GM19239 (cell line): ENCODE data around the gene ADNP.
"Not testable (repeated sequence)": the region's sequence is repeated elsewhere in the genome, so short reads cannot be mapped to it uniquely, and the experiment has no call there.

ENCODE experiments used
- DNase-seq: peaks from one replicate; pipeline ENCODE4 v3.0.0; 2011; ENCODE audit warnings: low spot score; ENCODE audit not compliant: insufficient read length
- FAIRE-seq: peaks from 2 replicates; lab custom pipeline; 2011; peaks lifted over from hg19 to GRCh38; lab: Jason Lieb, UNC

The ADNP gene

GRCh38 chr20:50909413-50909812 is 21.8 kb downstream of the ADNP start:
- no peak for FAIRE-seq

DNA sequence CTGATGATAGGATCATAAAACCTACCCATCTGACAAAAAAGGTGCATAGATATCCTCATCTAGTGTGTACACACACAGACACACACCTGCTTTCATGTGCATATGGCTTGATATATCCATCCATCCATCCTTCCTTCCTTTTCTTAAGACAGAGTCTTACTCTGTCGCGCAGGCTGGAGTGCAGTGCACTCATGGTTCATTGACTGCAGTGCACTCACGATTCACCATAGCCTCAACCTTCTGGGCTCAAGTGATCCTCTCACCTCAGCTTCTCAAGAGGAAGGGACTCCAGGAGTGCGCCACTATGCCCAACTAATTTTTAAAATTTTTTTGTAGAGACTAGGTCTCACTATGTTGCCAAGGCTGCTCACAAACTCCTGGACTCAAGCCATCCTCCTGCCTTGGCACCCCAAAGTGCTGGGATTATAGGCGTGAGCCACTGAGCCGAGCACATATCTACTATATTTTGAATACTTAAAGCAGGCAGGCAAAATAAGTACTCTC is 27.1 kb downstream of the ADNP start:
- no peak for FAIRE-seq
- no peak for DNase-seq

More at GRCh38 chr20:50909413-50909812, 21.8 kb downstream of the ADNP start:
- no peak for DNase-seq

DNA sequence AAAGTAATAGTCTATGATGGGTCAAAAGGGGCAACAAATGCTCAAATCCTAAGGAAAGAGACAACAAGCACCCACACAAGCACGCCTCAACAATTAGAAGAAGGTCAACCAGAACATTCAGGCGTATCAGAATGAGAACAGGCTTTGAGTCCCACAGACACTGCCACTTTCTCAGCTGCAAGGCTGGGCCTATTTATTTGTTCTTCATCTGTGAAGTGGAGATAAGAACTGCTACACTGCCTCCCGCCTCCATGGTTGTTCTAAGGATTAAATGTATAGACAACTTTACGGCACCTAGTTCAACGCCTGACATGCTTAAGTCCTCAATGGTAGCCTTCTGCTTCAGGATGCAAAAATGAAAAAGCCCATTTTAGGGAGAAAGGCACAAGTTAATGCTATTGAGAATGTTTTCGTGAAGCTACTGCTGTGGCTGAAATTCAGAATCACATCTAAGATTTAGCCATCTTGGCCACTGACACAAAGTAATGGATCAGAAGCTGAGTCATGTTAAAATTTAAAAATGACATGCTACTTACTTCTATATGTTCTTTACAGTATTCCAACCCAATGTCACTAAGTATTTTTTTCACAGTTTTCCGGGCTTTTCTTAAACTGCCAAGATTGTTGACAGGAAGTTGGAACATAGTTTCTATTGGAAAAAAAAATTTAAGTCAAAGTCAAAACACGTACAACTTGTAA is 27.7 kb downstream of the ADNP start:
- DNase-seq (no peak), FAIRE-seq (no peak)

GRCh38 chr20:50901301-50901700 is 29.9 kb downstream of the ADNP start:
- DNase-seq, result no peak

GRCh38 chr20:50900261-50900660 is 31.0 kb downstream of the ADNP start:
- no peak for FAIRE-seq
- no peak for DNase-seq

More at GRCh38 chr20:50901301-50901700, 29.9 kb downstream of the ADNP start:
- FAIRE-seq, result no peak

GRCh38 chr20:50898475-50898874 is 32.8 kb downstream of the ADNP start:
- no peak for DNase-seq
- no peak for FAIRE-seq

DNA sequence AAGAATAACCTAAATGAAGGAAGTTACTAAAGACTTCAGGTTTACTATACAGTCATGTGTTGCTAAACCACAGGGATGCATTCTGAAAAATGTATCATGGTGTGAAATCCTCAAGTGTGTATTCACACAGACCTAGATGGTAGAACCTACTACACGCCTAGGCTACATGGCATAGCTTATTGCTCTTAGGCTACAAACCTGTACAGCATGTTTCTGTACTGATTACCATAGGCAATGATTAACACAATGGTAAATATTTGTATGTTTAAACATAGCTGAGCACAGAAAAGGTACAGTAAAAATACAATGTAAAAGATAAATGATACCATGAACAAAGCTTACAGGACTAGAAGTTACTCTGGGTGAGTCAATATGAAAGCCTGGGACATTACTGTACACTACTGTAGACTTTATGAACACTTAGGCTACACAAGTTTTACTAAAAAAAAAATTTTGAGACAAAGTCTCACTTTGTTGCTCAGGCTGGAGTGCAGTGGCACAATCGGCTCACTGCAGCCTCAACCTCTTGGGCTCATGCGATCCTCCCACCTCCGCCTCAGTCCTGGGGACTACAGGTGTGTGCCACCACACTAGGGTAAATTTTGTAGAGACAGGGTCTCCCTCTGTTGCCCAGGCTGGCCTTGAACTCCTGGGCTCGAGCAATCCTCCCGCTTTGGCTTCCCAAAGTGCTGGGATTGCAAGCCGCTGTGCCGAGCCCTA is 36.0 kb downstream of the ADNP start:
- DNase-seq (no peak), FAIRE-seq (no peak)

DNA sequence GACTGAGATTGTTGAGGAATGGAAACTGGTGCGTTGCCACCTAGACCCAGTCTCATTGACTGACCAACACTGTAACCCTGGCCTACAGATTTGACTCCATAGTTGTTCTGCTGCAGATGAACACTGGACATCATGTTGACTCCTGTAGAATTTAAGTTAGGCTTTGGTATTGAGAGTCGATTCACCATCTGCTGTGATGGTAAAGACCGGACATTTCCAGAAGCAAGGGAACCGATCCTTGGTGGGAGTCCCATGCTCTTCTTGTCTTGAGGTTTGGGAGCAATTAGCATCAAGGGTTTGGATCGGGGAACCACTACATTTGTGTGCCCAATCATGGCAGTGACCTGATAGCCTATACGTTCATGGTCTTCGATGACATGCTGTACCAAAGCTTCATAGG is 37.6 kb downstream of the ADNP start:
- DNase-seq (no peak), FAIRE-seq (no peak)

GRCh38 chr20:50892394-50892793 is 38.8 kb downstream of the ADNP start:
- FAIRE-seq (no peak), DNase-seq (no peak)

DNA sequence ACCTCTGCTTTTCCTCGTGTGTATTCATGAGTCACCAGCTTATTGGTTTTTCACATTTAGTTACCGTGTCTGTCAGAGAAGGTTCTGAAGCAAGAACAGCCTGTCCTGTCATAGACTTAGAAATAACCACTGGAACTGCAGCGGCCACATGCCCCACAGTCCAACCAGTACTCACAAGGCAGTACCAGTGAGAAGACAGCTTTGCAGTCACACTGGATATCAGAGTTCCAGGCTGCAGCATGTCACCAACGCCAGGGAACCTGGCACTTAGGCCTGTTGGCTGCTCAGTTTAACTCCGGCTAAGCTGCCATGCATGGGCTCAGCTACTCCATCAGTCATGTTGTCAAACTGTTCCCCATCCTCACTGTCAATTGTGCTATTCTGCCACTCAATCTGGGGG is 40.1 kb downstream of the ADNP start:
- no peak for DNase-seq
- FAIRE-seq, result no peak

DNA sequence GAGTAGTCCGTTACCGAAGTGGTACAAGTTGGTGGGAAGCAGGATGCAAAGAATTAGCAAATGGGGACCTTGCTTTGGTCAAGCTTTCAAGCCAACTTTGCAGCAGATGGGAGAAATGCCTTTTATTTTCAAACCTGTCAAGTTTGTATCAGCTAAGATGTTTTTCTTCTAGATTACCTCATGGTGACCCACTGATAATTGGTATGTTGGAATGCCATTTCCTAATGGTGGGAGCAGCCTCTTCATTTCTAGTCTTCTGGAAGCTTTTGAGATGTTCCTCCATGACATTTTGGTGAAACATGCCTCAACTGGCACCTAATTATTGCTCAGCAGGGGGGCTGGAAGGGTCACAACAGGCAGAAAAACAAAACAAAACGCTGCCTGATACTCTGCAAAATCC is 43.7 kb downstream of the ADNP start:
- FAIRE-seq (no peak), DNase-seq (no peak)

GRCh38 chr20:50886184-50886790 is 45.0 kb downstream of the ADNP start:
- FAIRE-seq, result no peak

GRCh38 chr20:50885781-50886180 is 45.5 kb downstream of the ADNP start:
- DNase-seq, result no peak
- no peak for FAIRE-seq

More at GRCh38 chr20:50886184-50886790, 45.0 kb downstream of the ADNP start:
- DNase-seq, result no peak

DNA sequence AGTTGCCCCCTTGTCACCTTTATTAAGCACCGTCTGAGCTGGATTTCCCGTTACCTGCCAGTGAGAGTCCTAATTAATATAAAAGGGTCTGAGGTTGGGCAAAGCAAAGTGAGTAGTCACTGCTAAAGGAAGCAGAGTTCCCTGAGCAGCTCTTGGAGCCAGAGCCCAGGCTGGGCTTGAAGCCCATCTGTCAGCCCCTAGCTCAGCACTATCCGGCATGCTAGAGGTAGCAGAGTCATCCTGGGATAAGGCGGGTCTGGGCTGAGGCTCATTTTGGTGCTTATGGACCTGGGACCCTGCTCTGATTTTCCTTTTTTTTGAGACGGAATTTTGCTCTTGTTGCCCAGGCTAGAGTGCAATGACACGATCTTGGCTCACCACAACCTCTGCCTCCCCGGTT is 46.2 kb downstream of the ADNP start:
- no peak for FAIRE-seq
- no peak for DNase-seq

DNA sequence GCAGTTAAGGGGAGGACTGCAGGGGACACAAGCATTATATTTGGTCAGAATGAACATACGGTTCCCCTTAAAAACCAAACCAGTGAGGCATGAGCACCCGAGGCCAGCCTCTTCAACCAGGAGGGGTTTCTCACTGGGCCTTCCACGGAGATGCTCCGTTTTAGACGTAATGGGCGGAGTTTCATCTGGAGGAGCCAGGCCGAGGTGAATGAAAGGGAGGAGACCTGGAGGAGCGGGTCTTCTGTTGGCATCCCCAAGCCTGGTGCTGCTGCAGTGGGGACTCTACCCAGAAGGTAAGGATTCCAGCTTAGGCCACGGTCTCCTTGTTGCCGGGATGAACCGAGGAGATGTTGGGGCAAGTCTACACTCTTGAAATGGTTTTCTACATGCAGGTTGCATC is 47.4 kb downstream of the ADNP start:
- FAIRE-seq (no peak), DNase-seq (no peak)

DNA sequence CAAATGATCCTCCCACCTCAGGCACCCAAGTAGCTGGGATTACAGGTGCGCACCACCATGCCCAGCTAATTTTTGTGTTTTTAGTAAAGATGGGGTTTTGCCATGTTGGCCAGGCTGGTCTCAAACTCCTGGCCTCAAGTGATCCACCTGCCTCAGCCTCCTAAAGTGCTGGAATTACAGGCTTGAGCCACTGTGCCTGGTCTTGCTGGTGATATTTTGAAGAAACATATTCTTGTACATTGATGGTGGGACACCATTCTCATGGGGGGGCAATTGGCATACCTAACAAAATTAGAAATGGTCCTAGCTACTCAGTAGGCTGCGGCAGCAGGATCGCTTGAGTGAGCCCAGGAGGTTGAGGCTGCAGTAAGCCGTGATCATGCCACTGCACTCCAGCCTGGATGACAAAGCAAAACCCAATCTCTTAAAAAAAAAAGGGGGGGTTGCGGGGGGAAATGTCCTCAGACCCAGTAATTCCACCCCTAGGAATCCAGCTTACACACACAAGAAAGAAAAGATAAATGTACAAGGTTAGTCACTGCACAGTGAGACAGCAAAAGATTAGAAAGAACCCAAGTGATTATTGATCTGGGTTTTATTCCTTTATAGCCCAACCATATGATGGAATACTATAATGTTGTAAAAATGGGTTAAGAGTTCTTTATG is 49.3 kb downstream of the ADNP start:
- FAIRE-seq, DNase-seq: not testable (repeated sequence)

- FAIRE-seq (no peak), DNase-seq (no peak)
Measured at GRCh38 chr20:50879649-50880550, 51.3 kb downstream of the ADNP start.

DNA sequence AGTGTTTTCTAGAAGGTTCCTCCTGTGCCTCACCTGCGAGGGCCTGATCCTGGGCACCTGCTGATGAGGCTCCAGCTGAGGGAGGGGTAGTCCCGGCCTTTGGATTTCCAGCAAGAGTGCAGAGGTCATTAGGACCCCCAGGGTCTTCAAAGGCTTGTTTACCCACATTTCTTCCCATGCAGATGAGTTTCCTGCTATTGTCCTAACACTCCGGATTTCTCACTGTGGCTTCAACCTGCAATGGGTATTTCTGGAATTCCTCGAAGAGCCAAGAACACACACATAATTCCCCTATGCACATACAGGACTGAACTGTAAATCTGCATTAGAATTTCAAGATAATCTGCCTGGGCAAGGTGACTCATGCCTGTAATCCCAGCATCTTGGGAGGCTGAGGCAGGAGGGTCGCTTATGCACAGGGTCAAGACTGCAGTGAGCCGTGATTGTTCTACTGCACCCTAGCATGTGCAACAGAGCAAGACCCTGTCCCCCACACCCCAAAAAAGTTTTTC is 53.9 kb downstream of the ADNP start:
- DNase-seq, result no peak
- no peak for FAIRE-seq

GRCh38 chr20:50876816-50877215 is 54.4 kb downstream of the ADNP start:
- no peak for FAIRE-seq
- DNase-seq, result no peak
